Head of caudate nucleus (tissue), 42 donors: Measurements from ENCODE around the gene ZDHHC19.
"Not testable (repeated sequence)": the region's sequence is repeated elsewhere in the genome, so short reads cannot be mapped to it uniquely, and the experiment has no call there.

ENCODE experiments used
- DNase-seq, 42 donors: peaks; one replicate each; pipeline versions ENCODE4 v3.0.0 to v3.0.0-alpha.2; 2020 to 2021; ENCODE audit warnings: mixed read lengths in 7 of 42
- intact Hi-C: fragments of 100-400 bp; cut with DNase I; formaldehyde crosslinking; loops from one replicate; pipeline ENCODE4 v1.15.0; 2022

ZDHHC19 gene

GRCh38 chr3:196210673-196211556, at the start of gene ZDHHC19:
ZDHHC19 (minus strand) TSS chr3:196211400; CDS start chr3:196211315, 85 bp downstream.
- intact Hi-C loops: no loop called here

GRCh38 chr3:196260784-196261183, 49.6 kb upstream of the ZDHHC19 start:
- intact Hi-C loops: no loop called here
- no peak for DNase-seq

More at GRCh38 chr3:196210673-196211556, at the start of gene ZDHHC19:
- no peak for DNase-seq

- DNase-seq: no peak
- intact Hi-C loops: loop anchor here (10.0 kb wide), 1 partner anchor 249 kb away; the partner anchor contains the start of gene RNF168
Observed at GRCh38 chr3:196255776-196256175, 44.6 kb upstream of the ZDHHC19 start.

GRCh38 chr3:196254376-196255283, 43.4 kb upstream of the ZDHHC19 start:
- intact Hi-C loops: loop anchor here (10.0 kb wide), 1 partner anchor 250 kb away; the partner anchor contains the start of gene RNF168
- DNase-seq: no peak

GRCh38 chr3:196251918-196252317, 40.7 kb upstream of the ZDHHC19 start:
- no peak for DNase-seq
- intact Hi-C loops: loop anchor here (10.0 kb wide), 1 partner anchor 253 kb away; the partner anchor contains the start of gene RNF168

GRCh38 chr3:196246612-196247308, 35.6 kb upstream of the ZDHHC19 start:
- intact Hi-C loops: no loop called here

GRCh38 chr3:196244166-196244565, 33.0 kb upstream of the ZDHHC19 start:
- not testable (repeated sequence) for DNase-seq

More at GRCh38 chr3:196246612-196247308, 35.6 kb upstream of the ZDHHC19 start:
- no peak for DNase-seq

GRCh38 chr3:196241704-196242103, 30.5 kb upstream of the ZDHHC19 start:
- intact Hi-C loops: no loop called here
- peak in 3 of 42 donors; percentile 23 to 57 (median 52) for DNase-seq

More at GRCh38 chr3:196244166-196244565, 33.0 kb upstream of the ZDHHC19 start:
- intact Hi-C loops: not testable (repeated sequence)

GRCh38 chr3:196240424-196240823, 29.2 kb upstream of the ZDHHC19 start:
- intact Hi-C loops: no loop called here
- no peak for DNase-seq

GRCh38 chr3:196238612-196239560, 27.7 kb upstream of the ZDHHC19 start:
- intact Hi-C loops: no loop called here
- no peak for DNase-seq

- intact Hi-C loops: no loop called here
- no peak for DNase-seq
Observed at GRCh38 chr3:196237203-196237602, 26.0 kb upstream of the ZDHHC19 start.

GRCh38 chr3:196236223-196236622, 25.0 kb upstream of the ZDHHC19 start:
- intact Hi-C loops: no loop called here

GRCh38 chr3:196235452-196236122, 24.4 kb upstream of the ZDHHC19 start:
- DNase-seq: no peak
- intact Hi-C loops: no loop called here

More at GRCh38 chr3:196236223-196236622, 25.0 kb upstream of the ZDHHC19 start:
- no peak for DNase-seq

GRCh38 chr3:196232882-196233251, 21.7 kb upstream of the ZDHHC19 start:
- intact Hi-C loops: no loop called here
- DNase-seq: peak in 3 of 42 donors; percentile 18 to 67 (median 50)

- intact Hi-C loops: no loop called here
- no peak for DNase-seq
Observed at GRCh38 chr3:196232154-196232881, 21.1 kb upstream of the ZDHHC19 start.
